ENCODE results near the gene MAST4. TPM values are rescaled to one million over a fixed set of nuclear protein-coding genes. Genes with fewer than 3 reads are reported as not detected.

MAST4 gene
- total RNA-seq, 1 donor from 2014 or later, result 36.3 TPM

DNA sequence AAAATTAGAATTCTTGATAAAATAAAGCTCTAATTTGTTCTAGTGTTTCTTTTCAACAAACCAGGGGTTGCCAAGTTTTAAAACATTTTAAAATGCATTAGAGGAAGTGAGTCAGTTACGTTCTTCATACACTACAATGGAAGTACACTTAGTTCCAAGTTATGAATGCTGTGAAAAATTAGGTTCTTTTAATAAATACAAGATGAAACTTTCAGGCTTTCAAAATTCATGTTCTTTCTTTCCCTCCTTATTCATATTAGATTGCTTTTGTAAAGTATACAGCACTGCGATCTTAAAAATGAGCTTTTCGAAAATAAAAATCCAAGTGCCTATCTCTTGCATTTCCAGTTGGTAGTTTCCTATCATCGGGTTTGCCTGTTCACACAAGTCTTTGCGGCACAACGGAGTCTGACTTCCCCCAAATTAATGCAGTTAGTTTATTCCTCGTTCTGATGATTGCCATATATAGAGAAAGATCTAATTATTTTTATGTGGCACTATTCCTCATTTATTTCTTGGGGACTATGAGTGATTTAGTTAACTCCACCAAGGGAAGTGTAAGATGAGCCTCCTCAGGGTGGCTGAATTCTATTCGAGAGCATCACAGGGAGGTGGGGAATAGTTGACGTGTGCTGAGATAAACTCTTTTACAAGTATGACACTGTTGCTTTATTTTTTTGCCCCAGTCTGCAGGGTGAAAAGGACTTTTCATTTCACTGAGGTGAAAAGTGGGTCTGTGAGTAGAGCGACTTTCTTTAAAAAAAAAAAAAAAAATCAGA, 362.2 kb downstream of the MAST4 start:
- no peak for DNase-seq (ENCODE audit: low read depth, low spot score)

DNA sequence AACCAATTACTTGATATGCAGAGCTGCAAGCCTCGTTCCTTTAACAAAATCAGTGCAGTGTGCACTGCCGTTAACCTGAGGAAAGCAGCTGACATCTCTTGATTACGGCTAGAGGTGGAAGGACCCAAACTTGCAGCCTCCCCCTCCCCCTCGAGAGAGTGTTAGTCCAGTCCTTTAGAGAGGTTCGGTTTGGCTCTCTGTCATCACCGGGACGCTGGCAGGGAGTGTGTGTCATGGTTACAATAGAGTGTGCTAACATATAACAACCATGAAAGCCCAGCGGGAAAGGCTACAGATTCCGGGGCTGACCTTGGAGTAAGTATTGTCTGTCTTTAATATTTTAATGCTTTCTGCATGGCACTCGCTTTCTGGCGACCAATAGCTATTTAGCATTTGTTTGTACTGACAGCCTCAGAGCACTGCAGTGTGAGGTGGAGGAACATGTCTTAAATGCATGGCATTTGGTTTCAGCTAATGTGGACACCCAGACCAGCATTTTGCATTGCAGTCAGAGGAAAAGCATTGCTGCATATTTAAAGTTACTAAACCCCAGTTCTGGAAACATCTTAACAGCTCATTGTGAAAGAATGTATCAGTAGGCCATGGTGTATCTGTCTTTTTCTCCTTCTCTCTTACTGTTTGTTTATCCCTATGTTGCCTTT, 362.9 kb downstream of the MAST4 start:
- DNase-seq (ENCODE audit: low read depth, low spot score), result no peak

DNA sequence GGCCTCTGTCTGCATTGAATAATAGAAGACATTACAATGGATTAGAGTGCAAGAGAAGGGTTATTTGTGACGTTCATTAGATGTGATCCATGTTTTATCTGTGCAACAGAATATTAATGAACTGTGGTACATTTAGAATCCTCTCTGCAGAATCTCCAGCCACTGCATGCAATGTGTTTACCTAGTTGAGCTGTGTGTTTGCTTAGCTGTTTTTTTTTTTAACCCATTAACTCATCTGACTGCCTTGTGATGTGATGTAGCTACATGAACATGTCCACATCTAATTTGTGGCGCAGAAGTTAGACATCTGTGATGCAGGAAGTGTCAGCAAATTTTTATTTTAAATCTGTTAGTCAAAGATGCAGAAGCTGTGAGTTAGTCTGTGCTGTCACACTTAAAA, 363.5 kb downstream of the MAST4 start:
- DNase-seq (ENCODE audit: low read depth, low spot score), result no peak

DNA sequence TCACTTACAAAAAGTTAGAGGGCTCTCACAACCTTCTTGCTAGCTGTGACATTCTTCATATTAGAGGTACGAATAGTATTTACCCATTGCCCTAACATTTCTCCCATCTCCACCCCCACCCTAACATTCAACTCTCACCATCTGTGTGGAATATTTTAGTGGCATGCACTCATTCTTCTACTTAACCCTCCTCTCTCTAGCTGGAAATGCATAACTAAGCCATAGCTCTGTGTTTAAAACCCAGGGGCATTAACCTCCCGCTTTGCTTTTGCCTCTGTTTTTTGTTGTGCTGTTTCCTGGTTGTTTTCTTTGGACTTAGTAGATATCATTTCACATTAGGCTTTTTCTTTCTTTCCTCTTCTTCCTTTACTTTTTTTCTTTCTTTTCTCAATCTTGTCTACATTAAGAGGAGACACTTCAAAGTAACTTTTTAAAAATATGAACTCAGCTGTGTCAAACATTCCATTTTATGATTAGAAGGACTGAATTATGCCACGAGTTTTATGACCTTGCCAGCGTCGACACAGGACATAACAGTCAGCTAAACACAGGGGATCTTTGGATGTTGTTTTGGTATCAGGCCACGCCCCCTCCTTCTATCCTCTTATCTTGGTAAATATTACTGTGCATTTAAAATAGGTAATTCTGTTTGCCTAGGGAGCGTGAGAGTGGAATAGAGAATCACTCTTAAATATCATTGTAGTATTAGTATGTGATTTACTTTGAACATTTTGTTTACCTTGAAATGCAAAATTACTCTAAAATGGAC, 364.4 kb downstream of the MAST4 start:
- DNase-seq (ENCODE audit: low read depth, low spot score), result no peak

DNA sequence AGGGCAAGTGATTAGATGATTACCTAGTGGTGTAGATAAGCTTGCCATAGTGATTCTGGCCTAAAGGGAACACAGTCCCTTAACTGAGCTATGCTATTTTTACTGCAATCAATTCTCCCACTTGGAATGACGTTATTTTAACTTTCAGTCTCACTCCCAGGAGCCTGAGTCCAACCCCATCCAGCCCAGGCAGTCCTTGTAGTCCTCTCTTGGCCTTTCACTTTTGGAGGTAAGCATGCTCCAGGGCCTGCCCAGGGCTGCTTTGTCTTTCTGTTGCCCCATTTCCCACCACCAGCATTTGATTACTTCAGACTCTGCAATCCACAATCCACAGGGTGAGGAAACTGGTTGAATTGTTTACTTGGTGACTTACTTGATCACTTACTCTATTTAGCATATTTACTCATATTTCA, 367.4 kb downstream of the MAST4 start:
- DNase-seq (ENCODE audit: low read depth, low spot score), result no peak

DNA sequence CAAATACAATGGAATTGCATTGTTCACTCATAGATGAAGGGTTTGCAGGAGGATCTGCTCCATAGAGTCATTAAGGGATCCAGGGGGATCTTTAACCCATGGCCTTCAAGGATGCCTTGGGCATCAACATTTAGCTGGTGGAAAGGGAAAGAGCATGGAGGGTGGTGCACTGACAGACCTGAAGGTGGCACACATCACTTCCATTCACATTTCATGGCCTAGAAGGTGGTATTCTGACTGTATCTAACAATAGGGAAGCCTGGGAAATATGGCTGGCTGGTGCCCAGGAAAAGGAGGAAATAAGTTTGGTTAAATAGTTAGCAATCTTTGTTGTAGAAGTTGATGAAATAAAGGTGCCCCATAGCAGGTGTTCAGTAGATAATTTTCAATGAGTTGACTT, 370.2 kb downstream of the MAST4 start:
- no peak for DNase-seq (ENCODE audit: low read depth, low spot score)

DNA sequence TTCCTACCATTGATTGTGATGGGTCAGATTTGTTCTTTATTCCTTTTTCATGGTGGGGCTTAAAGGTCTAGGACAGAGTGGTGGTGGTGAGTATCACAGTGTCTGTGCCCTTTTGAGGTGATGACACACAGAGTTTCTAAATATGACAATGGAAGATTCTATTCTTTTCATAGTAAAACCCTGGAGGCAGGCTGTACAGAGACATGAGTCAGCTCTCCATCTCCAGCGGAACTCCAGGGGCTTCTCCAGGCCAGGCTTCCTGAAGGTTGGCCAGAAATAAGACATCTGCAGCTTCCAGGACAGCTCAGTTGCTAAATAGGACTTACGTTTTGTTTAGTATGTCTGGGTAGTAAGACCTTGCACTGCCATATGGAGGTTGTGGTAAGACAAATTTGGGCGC, 370.9 kb downstream of the MAST4 start:
- DNase-seq (ENCODE audit: low read depth, low spot score), result no peak

DNA sequence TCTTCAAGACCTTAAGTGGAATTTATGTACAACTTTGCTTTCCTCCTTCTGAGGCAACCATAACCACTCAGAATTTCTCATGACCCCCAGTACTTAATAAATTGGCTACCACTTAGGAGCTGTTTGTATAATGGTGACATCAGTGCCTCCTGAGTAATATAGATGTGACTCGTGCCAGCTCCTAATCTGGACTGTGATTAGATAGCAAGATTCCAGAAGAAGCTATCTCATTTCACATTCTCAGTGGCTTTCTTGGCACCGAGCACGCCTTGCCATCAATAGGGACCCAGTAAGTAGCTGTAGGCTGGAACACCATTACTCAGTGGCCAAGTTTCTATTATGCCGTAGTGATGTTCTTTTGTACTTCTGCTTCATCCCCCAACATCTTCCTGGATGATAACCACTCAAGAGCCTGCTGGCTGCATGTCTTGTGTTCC, 371.7 kb downstream of the MAST4 start:
- DNase-seq (ENCODE audit: low read depth, low spot score), result no peak

DNA sequence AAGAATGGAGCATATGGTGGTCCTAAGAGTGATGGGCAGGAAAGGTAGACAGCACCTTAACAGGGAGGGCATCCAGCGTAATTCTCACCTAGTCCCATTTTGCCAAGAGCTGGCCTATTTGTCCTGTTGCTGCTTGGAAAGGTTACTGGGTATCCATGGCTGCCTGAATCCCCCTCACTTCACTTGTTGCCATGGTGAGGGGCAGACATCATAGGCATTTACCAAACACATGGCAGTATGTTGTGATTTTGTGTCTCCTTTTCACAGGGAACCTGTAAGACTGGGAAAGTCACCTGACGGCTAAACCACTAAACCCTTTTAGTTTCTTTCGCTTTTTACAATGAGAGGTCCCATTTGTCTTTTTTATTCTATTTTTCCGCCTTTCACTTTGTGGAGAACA, 373.3 kb downstream of the MAST4 start:
- no peak for DNase-seq (ENCODE audit: low read depth, low spot score)

DNA sequence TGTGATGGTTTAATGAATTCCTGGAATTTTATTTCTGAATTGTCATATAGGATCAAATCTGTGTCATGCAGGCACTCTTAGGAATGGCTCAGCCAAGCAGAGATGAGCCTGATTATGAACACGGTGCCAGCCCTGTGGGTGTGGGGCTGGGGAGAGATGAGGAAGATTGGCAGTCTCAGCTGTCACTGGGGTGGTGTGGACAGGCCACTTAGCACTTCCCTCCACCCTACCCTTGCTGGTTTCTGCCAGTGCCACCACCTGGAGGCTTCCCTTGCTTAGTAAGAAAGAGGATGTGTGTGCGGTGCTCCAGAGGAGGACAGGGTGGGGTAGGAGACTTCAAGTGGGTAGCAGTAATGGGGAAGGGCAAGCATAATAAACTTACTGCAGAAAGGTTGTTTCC, 373.8 kb downstream of the MAST4 start:
- DNase-seq (ENCODE audit: low read depth, low spot score), result no peak

DNA sequence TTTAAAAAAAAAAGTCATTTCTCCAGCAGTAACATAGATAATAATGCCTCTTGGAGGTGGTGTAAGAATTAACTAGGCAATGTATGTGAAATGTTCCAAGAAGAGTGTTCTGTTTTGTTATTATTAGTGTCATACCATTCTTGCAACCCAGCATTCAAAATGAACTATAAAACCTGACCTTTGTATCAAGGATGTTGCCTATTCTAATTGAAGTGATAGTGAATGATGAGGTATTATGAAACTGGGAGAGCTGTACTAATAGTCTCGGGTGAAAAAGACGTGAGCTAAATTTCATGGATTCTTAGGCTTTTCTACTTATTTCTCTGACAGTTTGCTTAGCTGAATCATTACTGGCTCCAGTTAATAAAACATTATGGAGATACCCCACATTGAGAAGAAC, 375.8 kb downstream of the MAST4 start:
- no peak for DNase-seq (ENCODE audit: low read depth, low spot score)

DNA sequence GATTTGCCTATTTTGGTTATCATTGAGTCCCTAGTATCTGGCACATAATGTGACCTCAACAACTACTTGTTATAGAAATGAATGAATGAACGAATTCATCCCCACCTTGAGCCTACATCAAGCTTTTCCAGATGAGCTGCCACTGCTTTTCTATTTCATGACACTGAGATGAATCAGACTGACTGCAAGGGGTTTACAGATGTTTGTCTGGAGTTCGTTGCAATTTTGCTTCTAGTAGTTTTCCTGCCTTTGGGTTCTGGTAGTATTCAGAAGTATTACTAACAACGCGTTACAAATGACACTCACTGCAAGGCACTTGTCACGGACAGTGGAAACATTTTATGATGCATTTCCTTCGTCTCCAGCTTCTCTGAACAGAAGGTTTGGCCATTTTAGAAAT, 378.1 kb downstream of the MAST4 start:
- DNase-seq (ENCODE audit: low read depth, low spot score), result no peak

DNA sequence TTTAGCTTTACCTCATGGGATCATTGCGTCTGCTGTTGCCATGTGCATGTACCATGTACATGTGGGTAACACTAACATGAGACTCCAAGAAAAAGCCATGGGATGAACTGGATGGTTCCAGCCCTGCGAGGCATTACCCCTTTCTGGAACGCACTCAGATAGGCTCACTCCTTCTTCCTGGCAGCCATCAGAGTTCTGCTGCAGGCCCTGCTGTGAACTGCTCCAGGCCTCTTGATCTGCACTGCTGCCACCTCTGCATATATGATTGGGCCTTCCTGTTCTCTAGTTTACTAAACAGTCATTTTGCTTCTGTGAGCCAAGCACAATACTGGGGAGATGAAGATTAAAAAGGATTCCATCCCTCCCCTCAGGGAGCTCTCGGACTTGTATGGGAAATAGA, 379.9 kb downstream of the MAST4 start:
- no peak for DNase-seq (ENCODE audit: low read depth, low spot score)

DNA sequence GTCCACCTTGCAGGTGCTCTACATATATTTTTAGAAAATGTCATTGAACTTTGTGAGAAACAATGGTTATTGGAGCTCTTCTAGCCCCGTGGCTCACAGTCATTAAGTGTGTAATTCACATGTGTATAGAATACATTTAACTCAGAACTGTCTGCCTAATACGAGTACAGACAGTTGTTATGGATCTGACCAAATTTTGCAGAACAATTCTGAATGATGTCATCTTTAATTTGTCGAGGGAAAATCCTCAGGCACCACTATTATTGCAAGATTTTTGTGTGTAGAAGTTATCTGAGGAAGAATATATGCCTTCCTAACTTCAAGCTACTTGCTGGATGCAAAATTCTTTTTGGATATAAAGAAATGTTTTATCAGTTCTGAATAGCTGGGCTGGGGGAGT, 383.5 kb downstream of the MAST4 start:
- no peak for DNase-seq (ENCODE audit: low read depth, low spot score)

DNA sequence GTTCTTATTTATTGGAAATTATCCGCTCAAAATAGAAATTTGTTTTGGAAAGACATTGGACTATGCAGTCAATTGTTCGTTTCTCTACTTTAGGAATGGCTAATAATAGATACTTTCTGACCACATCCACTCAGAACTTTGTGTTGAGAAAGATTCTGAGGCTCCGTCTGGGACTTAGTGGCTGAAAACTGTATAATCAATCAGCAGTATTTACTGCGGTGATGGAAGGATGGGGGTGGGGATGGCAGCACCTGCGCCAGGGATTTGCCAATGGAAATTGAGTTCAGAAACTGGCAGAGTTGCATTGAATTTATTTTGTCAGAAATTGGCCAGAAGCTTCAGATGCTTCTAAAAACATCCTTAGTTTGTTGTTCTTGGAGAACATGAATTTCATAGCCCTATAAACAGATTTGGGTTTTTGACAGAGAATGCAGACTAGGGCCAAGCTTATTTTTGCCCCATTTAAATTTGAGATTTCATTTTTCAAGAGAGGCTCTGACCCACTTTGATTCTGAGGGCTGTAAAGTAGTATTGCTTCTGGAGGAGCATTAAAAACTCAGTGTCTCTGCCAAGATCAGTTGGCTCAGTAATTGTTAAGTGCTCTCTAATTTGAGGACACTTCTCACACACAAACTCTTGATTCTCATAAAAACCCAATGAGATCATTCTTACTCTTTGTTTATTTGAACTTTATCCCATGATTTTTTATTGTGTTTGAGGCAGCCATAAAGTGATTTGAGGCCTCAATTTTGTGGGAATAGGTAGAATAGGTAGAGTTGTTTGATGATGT, 385.3 kb downstream of the MAST4 start:
- DNase-seq (ENCODE audit: low read depth, low spot score), result no peak

DNA sequence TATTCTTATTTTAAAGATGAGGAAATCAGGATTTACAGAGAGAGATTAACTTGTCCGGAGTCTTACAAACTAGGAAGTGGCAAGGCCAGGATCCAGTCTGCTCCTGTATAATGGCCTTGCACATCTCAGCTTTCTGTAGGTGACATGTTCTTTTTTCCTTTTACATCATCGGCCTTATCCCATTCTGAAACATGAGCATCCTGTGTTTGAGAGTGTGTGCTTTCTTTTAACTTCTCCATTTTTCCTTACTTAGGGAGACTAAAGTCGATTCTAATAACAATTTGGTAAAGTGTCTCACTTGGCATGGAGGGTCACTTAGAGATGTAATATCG, 385.8 kb downstream of the MAST4 start:
- no peak for DNase-seq (ENCODE audit: low read depth, low spot score)

DNA sequence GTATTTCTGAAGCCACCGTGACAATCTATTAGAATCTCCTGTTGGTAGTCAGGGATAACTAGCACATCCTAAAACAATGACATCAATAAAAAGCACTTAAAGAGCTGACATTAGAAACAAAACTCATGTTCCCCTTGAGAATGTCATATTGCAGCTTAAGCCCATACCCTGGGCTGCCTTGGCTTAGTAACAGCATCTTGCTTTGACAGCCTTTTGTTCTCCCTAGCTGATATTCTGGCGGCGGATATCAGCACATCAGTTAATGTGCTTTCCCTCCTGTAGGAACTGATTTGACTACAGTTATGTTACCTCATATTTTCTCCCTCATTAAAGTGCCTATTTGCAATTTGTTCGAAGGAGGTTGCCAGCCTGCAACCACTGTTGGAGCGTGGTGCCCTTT, 386.3 kb downstream of the MAST4 start:
- no peak for DNase-seq (ENCODE audit: low read depth, low spot score)

DNA sequence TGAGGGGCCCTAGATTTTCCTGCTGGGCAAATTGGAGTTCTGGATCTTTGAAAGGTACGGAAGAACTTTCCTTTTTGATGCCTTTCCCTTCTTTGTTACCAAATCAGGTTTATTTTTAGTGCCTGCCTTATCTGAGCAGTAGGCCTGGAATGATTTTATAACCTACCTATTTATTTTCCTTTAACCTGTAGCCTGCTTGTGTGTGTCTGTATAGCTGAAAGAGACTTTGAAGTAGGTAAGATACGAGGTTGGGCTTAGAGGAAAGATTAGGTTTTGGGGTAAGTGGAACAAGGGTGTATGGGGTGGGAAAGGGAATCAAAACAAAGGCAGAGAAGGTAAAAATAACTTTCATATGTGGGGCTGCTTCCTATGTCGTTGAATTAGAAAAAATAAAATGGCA, 389.2 kb downstream of the MAST4 start:
- no peak for DNase-seq (ENCODE audit: low read depth, low spot score)

DNA sequence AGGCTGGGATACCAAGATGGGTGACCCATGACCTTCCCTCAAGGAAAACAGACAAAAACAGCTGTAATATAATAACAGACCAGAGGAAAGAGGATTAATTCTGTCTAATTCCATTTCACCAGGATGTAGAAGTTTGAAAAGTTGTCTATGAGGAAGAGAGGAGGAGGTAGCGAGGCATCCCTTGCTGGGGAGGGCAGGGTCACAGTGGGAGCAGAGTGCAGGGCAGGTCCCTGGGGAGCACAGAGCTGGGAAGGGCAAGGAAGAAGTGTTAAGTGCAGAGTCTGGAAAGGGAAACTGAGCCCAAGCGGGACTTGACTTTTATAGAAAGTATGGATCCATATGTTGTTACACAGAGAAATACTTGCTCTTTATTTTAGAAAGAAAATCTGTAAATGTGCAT, 389.8 kb downstream of the MAST4 start:
- no peak for DNase-seq (ENCODE audit: low read depth, low spot score)

DNA sequence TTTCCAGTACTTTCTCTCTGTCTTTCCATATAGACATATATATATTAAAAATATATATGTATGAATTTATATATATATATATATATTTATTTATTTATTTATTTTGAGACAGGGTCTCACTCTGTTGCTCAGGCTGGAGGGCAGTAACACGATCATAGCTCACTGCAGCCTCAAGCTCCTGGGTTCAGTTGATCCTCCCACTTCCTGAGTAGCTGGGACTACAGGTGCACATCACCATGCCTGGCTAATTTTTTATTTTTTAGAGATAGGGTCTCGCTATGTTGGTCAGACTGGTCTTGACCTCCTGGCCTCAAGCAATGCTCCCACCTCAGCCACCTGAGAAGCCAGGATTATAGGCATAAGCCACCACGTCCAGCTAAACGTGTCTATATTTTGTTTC, 390.3 kb downstream of the MAST4 start:
- no peak for DNase-seq (ENCODE audit: low read depth, low spot score)

DNA sequence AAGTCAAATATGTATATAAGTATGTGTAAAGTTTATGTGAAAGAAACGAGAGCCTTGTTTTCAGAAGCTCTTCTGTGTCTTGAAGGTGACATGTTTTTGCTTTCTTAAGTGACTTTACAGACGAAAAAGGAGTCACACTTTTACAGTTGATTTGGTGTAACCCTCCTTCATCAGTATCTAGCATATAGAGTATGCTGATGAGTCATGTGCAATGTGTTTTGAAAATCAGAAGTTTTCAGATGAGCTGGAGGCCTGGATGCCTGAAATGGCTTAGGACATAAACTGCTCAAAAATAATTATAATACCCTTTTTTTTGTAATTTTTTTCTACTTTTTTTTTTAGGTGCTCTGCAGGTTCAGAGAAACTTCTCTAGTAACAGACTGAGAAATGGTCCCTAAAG, 390.9 kb downstream of the MAST4 start:
- DNase-seq (ENCODE audit: low read depth, low spot score), result no peak

DNA sequence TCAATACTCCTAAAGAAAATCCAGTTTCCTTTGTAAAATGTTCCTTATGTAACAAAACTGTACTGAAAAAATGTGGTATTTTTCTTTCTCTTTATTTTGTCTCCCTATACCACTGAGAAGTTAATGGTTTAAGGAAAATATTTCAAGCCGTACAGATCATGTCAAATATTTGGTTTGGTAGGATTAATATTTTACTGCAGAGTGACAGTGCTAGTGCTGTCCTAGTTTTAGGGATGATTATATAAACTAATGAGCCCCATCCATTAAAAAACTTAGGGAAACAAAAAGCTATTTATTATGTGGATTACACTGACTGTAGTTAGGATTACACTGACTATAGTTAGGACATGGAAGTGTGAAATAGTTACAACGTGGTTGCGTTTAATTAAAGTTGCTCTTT, 391.3 kb downstream of the MAST4 start:
- DNase-seq (ENCODE audit: low read depth, low spot score), result no peak

All from pulmonary artery endothelial cell (primary cell).